Mesendoderm (in vitro differentiated cells): ENCODE measurements around the gene HOXB9.

Experiments
- DNase-seq: peaks from one replicate; pipeline ENCODE4 v3.0.0; 2013
- H2AK5ac ChIP-seq: 2 replicates; pipeline ENCODE4 v1.6.1; 2013; ENCODE audit warnings: low read length, inconsistent platforms
- H2BK120ac ChIP-seq: 2 replicates; pipeline ENCODE4 v1.6.1; 2013; ENCODE audit warnings: low read depth, mild to moderate bottlenecking, low read length, moderate library complexity, mixed read lengths
- H2BK15ac ChIP-seq: replicated peaks from 2 replicates; pipeline ENCODE4 v1.6.1; 2013; ENCODE audit warnings: low read depth, mild to moderate bottlenecking, moderate library complexity
- H2BK5ac ChIP-seq: 2 replicates; pipeline ENCODE4 v1.6.1; 2013; ENCODE audit warnings: low read length, inconsistent platforms
- H3K18ac ChIP-seq: 2 replicates; pipeline ENCODE4 v1.6.1; 2013; ENCODE audit warnings: mild to moderate bottlenecking, low read length, mixed read lengths
- H3K23ac ChIP-seq: one replicate; pipeline ENCODE4 v1.6.1; 2013; ENCODE audit warnings: low read length
- H3K27ac ChIP-seq: 2 replicates; pipeline ENCODE4 v1.5.1; 2013; ENCODE audit warnings: low read depth, mild to moderate bottlenecking, inconsistent platforms, low read length, moderate library complexity
- H3K27me3 ChIP-seq: 2 replicates; pipeline ENCODE4 v1.6.1; 2013; ENCODE audit warnings: low read length, control low read depth, mild to moderate bottlenecking, inconsistent platforms; ENCODE audit not compliant: insufficient read depth, poor library complexity
- H3K36me3 ChIP-seq: 2 replicates; pipeline ENCODE4 v1.6.1; 2013; ENCODE audit warnings: low read length, inconsistent platforms; ENCODE audit not compliant: control insufficient read depth, insufficient read depth
- H3K4ac ChIP-seq: one replicate; pipeline ENCODE4 v1.6.1; 2013; ENCODE audit warnings: low read depth, mild to moderate bottlenecking, low read length, moderate library complexity
- H3K4me1 ChIP-seq: 2 replicates; pipeline ENCODE4 v1.6.1; 2013; ENCODE audit warnings: low read depth, low read length, inconsistent platforms; ENCODE audit not compliant: control insufficient read depth
- H3K4me2 ChIP-seq: 2 replicates; pipeline ENCODE4 v1.6.1; 2013; ENCODE audit warnings: low read length
- H3K4me3 ChIP-seq: 2 replicates; pipeline ENCODE4 v1.5.1; 2013; ENCODE audit warnings: mild to moderate bottlenecking, low read length
- H3K56ac ChIP-seq: one replicate; pipeline ENCODE4 v1.6.1; 2013; ENCODE audit warnings: low read length
- H3K79me1 ChIP-seq: 2 replicates; pipeline ENCODE4 v1.6.1; 2013; ENCODE audit warnings: low read length, inconsistent platforms
- H3K79me2 ChIP-seq: 2 replicates; pipeline ENCODE4 v1.6.1; 2013; ENCODE audit warnings: mild to moderate bottlenecking, low read length; ENCODE audit not compliant: control insufficient read depth, insufficient read depth
- H3K9ac ChIP-seq: 2 replicates; pipeline ENCODE4 v1.6.1; 2013; ENCODE audit warnings: low read length, inconsistent platforms
- H4K5ac ChIP-seq: one replicate; pipeline ENCODE4 v1.6.1; 2013; ENCODE audit warnings: low read length
- H4K8ac ChIP-seq: one replicate; pipeline ENCODE4 v1.6.1; 2013; ENCODE audit warnings: low read depth, mild to moderate bottlenecking, control low read depth, low read length, moderate library complexity
- WGBS: extraction: QIAGEN DNeasy Blood & Tissue Kit; methylation state at CpG from one replicate; pipeline ENCODE4 v1.1.7; 2013; ENCODE audit warnings: low lambda C conversion rate, missing lambda C conversion rate; ENCODE audit not compliant: insufficient coverage; ENCODE audit errors: extremely low coverage; 5-methylcytosine and 5-hydroxymethylcytosine counted together

HOXB9 gene

DNA sequence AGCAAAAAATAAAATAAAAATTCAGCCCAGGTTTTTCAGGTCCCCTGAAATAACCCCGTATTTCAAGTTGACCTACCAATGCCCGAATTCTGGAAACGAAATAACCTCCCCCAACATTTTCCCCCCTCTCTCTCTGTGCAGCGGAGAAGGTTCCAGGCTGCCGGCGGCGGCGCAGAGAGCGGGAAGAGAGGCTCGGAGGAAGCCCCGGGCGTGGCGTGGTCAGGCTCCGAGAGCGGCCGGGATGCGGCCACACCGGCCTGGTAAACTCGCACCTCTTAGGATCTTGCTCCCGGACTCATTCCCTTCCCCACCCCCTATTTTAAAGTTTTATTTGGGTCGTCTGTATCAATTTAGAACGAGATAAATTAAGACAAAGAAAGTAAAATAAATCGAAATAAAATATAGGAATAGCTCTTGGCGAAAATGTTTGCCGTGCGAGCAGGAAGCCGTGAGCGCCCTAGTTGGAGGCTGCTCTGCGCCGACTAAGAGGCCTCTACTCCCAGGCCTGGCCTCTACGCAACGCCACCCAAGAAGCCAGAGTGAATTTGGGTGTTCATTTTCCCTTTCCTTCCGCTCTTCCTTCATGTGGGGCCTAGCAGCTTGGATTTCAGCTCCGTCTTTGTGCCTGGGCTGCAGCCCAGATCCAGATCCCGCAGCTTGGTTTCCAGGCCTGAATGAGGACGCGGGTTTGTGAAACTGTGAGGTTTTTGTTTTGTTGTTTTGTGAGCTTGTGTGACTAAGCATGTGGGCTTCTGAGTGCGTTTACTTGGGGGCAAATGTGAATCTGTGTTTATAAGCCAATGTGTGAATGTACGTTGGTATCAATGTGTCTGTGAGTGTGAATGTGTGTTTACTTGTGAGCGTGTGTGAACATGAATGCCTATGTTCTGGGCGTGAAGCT is 19.9 kb downstream of the HOXB9 start:
- H2AK5ac ChIP-seq = no peak overlapping the region
- no peak overlapping the region for H2BK120ac ChIP-seq
- no peaks in the 10 kb centered on the region for H3K36me3 ChIP-seq
- H3K27me3 ChIP-seq = peaks cover 90% of the 10 kb centered on the region
- H3K79me2 ChIP-seq = no peaks in the 10 kb centered on the region
- no peak overlapping the region for H3K56ac ChIP-seq
- H3K18ac ChIP-seq = no peak overlapping the region
- DNase-seq = no peak
- H3K79me1 ChIP-seq = no peaks in the 10 kb centered on the region
- H3K4ac ChIP-seq = no peak overlapping the region
- H2BK5ac ChIP-seq = no peak overlapping the region
- H4K5ac ChIP-seq = no peak overlapping the region
- WGBS = no CpG with 5 or more reads among the region's 41 CpGs
- peaks cover 4% of the 10 kb centered on the region for H3K4me1 ChIP-seq
- no peak overlapping the region for H4K8ac ChIP-seq
- H3K4me2 ChIP-seq = no peak overlapping the region
- H3K27ac ChIP-seq = no peak overlapping the region
- no peak overlapping the region for H3K9ac ChIP-seq
- no peak overlapping the region for H3K23ac ChIP-seq
- H2BK15ac ChIP-seq = no peak overlapping the region
- no peak overlapping the region for H3K4me3 ChIP-seq

DNA sequence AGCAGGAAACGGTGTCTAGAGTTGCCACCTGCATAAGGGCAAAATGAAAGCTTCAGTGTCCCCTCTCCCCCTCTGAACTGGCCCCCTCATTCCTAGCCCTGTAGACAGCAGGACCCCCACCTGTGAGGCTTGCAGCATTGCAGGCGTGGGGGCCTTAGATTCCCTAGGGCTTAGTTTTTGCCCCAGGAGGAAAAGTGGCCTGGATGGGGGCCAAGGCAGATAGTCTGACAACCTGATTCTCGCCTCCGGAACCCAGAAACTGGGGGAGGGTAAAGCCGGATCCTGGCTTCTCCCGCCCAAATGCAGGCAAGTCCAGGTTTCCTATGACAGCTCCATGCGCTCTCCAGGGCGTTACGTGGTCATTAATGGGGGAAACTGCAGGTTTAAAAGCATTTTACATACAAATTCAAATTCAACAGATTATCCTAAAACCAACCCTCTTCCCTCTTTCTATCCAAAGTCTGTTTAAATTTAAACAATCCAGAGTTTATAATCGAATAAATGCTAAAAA is 20.7 kb downstream of the HOXB9 start:
- Histone ChIP-seq H3K56ac (no peak overlapping the region), H2BK120ac (no peak overlapping the region), H3K18ac (no peak overlapping the region), H3K4me2 (no peak overlapping the region), H4K5ac (no peak overlapping the region), H2AK5ac (no peak overlapping the region), H2BK5ac (no peak overlapping the region), H3K79me2 (no peaks in the 10 kb centered on the region), H3K4me3 (no peak overlapping the region), H3K4me1 (peaks cover 4% of the 10 kb centered on the region), H3K36me3 (no peaks in the 10 kb centered on the region), H4K8ac (no peak overlapping the region), H3K79me1 (no peaks in the 10 kb centered on the region), H3K9ac (no peak overlapping the region), H3K4ac (no peak overlapping the region), H3K23ac (no peak overlapping the region), H2BK15ac (no peak overlapping the region), H3K27me3 (peaks cover 89% of the 10 kb centered on the region), H3K27ac (no peak overlapping the region)
- WGBS = no CpG with 5 or more reads among the region's 10 CpGs
- DNase-seq = no peak

DNA sequence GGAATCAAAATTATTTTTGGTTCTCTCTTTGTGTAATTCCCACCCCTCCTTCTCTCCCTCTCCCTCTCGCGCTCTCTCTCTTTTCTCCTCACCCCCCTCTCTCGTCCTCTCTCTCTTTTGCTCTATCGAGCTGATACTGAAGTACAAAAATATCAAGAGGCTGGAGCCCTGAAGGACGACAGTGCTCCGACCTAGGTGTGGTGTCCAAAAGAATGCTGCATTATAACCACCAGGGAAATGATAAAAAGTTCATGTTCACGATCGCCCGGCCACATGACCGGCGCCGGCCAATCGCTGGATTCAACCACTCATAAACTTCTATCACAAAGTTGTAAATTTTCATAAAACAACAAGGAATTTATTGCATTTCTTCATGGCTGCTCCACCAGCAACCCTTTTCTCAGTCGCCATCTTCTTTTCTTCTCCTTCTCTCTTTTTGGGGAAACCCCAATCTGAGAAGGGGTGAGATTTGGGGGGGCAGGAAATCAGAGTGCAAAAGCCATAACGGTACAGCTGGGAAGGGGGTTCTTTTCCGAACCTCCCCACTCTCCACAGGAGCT is 21.3 kb downstream of the HOXB9 start, which contains the start of gene HOXB6:
HOXB6 (minus strand) TSS at position 217 of the 560 bp plus-strand sequence. CDS start 6,836 bp downstream, outside the sequence.
- Histone ChIP-seq H2BK15ac (no peak within 1 kb of the TSS), H4K8ac (no peak within 1 kb of the TSS), H3K4me3 (no peak within 1 kb of the TSS), H3K56ac (no peak within 1 kb of the TSS), H3K18ac (no peak within 1 kb of the TSS), H3K27ac (no peak within 1 kb of the TSS), H3K36me3 (no peaks in the 10 kb centered on the region), H2AK5ac (no peak within 1 kb of the TSS), H3K4me2 (no peak within 1 kb of the TSS), H3K4me1 (peaks cover 4% of the 10 kb centered on the region), H4K5ac (no peak within 1 kb of the TSS), H2BK120ac (no peak within 1 kb of the TSS), H3K79me2 (no peaks in the 10 kb centered on the region), H3K9ac (no peak within 1 kb of the TSS), H3K79me1 (no peaks in the 10 kb centered on the region), H3K27me3 (peaks cover 85% of the 10 kb centered on the region), H3K23ac (no peak within 1 kb of the TSS), H3K4ac (no peak within 1 kb of the TSS), H2BK5ac (no peak within 1 kb of the TSS)
- DNase-seq = no peak
- no CpG with 5 or more reads among the region's 16 CpGs for WGBS

DNA sequence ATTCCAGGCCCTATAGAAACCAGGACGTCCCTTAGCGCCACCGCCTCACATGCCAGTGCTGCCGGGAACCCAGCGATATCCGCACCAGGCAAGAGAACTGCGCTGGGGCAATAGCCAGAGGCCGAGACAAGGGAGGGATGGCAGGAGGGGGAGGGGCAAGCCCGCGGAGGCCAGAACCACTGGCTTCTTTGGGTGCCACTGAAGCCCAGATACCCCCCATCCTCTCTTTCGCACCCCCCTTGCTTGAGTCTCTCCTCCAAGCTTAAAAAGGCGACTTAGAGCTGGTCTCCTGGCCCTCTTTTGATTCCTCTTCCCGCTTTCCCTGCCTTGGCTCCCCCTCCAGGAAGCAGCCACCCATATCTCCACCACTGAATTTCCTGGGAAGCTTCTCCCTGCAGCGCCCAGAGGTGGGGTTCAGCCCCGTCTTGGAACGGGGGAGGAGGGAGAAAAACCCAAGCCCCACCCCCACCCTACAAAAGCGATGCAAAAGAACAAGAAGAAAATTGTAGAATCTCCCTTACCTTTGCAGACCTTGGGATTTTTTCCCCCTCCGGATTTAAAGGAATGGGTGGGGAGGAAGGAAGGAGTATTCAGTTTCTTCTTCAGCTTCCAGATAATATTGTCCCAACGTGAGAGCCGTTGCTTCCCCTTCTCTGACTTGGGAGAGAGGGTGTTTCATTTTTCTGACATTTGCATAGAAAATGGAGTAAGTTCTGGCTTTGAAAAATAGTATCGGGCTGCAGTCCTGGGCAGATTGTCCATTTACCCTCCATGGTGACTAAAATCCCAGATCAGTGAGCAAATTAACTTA is 22.0 kb downstream of the HOXB9 start:
- Histone ChIP-seq H3K23ac (no peak overlapping the region), H3K79me2 (no peaks in the 10 kb centered on the region), H3K18ac (no peak overlapping the region), H3K56ac (no peak overlapping the region), H3K9ac (no peak overlapping the region), H3K27me3 (peaks cover 85% of the 10 kb centered on the region), H3K4me2 (no peak overlapping the region), H3K79me1 (no peaks in the 10 kb centered on the region), H2BK120ac (no peak overlapping the region), H3K36me3 (no peaks in the 10 kb centered on the region), H2BK5ac (no peak overlapping the region), H3K4ac (no peak overlapping the region), H2AK5ac (no peak overlapping the region), H4K8ac (no peak overlapping the region), H3K4me3 (no peak overlapping the region), H3K27ac (no peak overlapping the region), H2BK15ac (no peak overlapping the region), H4K5ac (no peak overlapping the region), H3K4me1 (peaks cover 9% of the 10 kb centered on the region)
- DNase-seq = no peak
- WGBS = no CpG with 5 or more reads among the region's 21 CpGs

DNA sequence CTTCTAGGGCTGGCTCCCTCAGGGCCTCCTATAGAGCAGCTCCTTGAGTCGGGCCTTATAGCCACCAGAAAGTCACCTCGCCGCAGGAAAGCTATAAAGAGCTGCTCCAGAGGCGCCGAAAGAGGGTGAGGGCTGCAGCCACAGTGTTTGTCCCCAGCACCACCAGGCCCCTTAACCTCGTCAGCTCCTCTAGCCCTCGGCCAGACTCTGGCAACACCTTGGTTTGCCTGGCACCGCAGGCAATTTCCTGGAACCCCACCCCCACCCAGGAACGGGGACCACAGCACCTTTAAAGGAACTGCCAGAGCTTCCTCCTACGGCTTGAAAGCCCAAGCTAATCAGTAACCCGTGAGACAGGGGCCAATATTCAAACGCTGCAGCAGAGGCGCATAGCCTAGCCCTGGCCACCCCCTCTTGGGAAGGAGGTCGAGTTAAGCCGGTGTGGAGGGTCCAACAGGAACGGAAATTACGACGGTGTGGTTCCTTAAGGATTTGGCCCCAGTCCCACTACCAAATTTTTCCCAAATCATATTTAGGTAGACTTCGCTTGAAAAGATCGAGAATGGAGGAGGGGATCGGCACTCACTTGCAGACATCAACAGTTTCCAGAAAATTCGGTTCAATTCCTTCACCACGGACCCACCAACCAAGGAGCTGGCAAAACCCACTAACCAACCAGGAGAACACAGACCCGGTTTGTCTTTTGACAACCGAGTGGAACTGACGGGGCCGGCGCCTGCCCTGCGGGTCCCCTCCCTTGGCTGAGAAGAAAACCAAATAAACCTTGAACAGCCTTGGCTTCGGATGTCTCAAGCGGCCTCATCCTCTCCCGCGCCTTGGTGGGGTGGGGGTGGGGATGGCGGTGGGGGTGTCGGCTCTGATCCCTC is 24.4 kb downstream of the HOXB9 start:
- H3K23ac ChIP-seq = peak overlapping the region; percentile 51
- no peak overlapping the region for H3K4me2 ChIP-seq
- H3K36me3 ChIP-seq = no peaks in the 10 kb centered on the region
- peaks cover 9% of the 10 kb centered on the region for H3K4me1 ChIP-seq
- no peak overlapping the region for H3K27ac ChIP-seq
- peak overlapping the region; percentile 9 for H3K9ac ChIP-seq
- peak overlapping the region; percentile 57 for H3K56ac ChIP-seq
- H4K8ac ChIP-seq = no peak overlapping the region
- no peak overlapping the region for H3K4ac ChIP-seq
- no peak overlapping the region for H2BK15ac ChIP-seq
- no peak overlapping the region for H3K4me3 ChIP-seq
- no peak overlapping the region for H2AK5ac ChIP-seq
- no peaks in the 10 kb centered on the region for H3K79me1 ChIP-seq
- no peak overlapping the region for H2BK120ac ChIP-seq
- peaks cover 88% of the 10 kb centered on the region for H3K27me3 ChIP-seq
- H4K5ac ChIP-seq = no peak overlapping the region
- no CpG with 5 or more reads among the region's 35 CpGs for WGBS
- no peak overlapping the region for H2BK5ac ChIP-seq
- DNase-seq = no peak
- no peak overlapping the region for H3K18ac ChIP-seq
- H3K79me2 ChIP-seq = no peaks in the 10 kb centered on the region
